22Rv1 (cell line): Measurements from ENCODE around the gene FOXP1.
"Not testable (repeated sequence)": the region's sequence is repeated elsewhere in the genome, so short reads cannot be mapped to it uniquely, and the experiment has no call there.

Experiments
- H3K27ac ChIP-seq: fragments of 450-650 bp; 2 replicates; pipeline ENCODE4 v1.5.1; 2017
- ZFX ChIP-seq: fragments of 450-650 bp; IDR thresholded peaks from 2 replicates; pipeline ENCODE4 v1.6.1; 2017; ENCODE audit warnings: antibody characterized with exemption, borderline replicate concordance
- TF ChIP-seq, protein P1 (sequence below): fragments of 450-650 bp; IDR thresholded peaks from 2 replicates; pipeline ENCODE4 v1.5.1; 2017; ENCODE audit warnings: mild to moderate bottlenecking

FOXP1 gene

DNA sequence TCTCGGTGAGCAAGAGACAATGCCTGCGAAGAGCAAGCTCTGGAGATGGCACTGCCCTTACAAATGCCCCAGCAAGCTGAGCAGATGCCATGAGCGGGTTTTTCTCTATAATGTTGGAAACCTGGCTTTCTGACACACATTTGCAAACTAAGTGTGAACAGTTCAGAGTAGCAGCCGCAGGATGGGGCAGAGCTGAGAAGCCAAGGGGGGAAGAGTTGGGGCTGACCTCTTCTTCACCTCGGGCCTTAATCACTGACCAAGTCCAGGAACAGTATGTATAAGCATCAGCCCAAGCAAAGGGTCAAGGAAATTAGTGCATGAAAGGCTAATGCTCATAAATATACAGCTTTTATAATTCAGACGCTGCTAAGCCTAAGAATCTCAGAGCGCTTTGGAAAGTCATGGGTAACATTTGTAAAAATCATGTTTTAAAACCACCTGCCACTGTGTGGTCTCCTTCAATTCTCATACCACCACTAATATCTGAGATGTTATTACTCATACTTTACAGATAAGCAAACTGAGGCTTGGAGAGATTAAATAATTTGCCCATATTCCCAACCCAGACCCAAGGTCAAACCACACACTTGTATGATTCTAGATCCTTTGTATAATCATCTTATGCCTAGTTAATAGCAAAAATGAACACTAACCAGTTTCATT, 603.4 kb downstream of the FOXP1 start:
- no peak overlapping the region for H3K27ac ChIP-seq
- TF ChIP-seq, protein P1, sequence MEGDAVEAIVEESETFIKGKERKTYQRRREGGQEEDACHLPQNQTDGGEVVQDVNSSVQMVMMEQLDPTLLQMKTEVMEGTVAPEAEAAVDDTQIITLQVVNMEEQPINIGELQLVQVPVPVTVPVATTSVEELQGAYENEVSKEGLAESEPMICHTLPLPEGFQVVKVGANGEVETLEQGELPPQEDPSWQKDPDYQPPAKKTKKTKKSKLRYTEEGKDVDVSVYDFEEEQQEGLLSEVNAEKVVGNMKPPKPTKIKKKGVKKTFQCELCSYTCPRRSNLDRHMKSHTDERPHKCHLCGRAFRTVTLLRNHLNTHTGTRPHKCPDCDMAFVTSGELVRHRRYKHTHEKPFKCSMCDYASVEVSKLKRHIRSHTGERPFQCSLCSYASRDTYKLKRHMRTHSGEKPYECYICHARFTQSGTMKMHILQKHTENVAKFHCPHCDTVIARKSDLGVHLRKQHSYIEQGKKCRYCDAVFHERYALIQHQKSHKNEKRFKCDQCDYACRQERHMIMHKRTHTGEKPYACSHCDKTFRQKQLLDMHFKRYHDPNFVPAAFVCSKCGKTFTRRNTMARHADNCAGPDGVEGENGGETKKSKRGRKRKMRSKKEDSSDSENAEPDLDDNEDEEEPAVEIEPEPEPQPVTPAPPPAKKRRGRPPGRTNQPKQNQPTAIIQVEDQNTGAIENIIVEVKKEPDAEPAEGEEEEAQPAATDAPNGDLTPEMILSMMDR: no peak
- no peak for TF ChIP-seq ZFX

GRCh38 chr3:70977712-70978111, 605.8 kb downstream of the FOXP1 start:
- H3K27ac ChIP-seq: no peak overlapping the region
- TF ChIP-seq, protein P1: no peak
- no peak for TF ChIP-seq ZFX

- not testable (repeated sequence) for H3K27ac ChIP-seq
Measured at GRCh38 chr3:70975981-70976380, 607.5 kb downstream of the FOXP1 start.

- TF ChIP-seq, protein P1: no peak
- no peak for TF ChIP-seq ZFX
- H3K27ac ChIP-seq: no peak overlapping the region
Measured at GRCh38 chr3:70974747-70975146, 608.8 kb downstream of the FOXP1 start.

GRCh38 chr3:70973558-70973957, 610.0 kb downstream of the FOXP1 start:
- no peak overlapping the region for H3K27ac ChIP-seq
- TF ChIP-seq, protein P1: no peak
- no peak for TF ChIP-seq ZFX

- TF ChIP-seq ZFX: no peak
- TF ChIP-seq, protein P1: no peak
- H3K27ac ChIP-seq: no peak overlapping the region
Measured at GRCh38 chr3:70972855-70973254, 610.7 kb downstream of the FOXP1 start.

- H3K27ac ChIP-seq: no peak overlapping the region
- TF ChIP-seq, protein P1: no peak
Measured at GRCh38 chr3:70970952-70971351, 612.6 kb downstream of the FOXP1 start.

GRCh38 chr3:70970171-70970570, 613.4 kb downstream of the FOXP1 start:
- no peak overlapping the region for H3K27ac ChIP-seq
- TF ChIP-seq, protein P1: no peak
- no peak for TF ChIP-seq ZFX
